ENCODE results near the gene CDC42EP4. TPM values are rescaled to one million over a fixed set of nuclear protein-coding genes. Genes with fewer than 3 reads are reported as not detected.

The CDC42EP4 gene
- total and polyA plus RNA-seq, 10 of the 15 experiments (the other 5 are each of a cell fraction or from before 2014, with no cell fraction given) = 0.05 to 7.1 (median 2.7) TPM

DNA sequence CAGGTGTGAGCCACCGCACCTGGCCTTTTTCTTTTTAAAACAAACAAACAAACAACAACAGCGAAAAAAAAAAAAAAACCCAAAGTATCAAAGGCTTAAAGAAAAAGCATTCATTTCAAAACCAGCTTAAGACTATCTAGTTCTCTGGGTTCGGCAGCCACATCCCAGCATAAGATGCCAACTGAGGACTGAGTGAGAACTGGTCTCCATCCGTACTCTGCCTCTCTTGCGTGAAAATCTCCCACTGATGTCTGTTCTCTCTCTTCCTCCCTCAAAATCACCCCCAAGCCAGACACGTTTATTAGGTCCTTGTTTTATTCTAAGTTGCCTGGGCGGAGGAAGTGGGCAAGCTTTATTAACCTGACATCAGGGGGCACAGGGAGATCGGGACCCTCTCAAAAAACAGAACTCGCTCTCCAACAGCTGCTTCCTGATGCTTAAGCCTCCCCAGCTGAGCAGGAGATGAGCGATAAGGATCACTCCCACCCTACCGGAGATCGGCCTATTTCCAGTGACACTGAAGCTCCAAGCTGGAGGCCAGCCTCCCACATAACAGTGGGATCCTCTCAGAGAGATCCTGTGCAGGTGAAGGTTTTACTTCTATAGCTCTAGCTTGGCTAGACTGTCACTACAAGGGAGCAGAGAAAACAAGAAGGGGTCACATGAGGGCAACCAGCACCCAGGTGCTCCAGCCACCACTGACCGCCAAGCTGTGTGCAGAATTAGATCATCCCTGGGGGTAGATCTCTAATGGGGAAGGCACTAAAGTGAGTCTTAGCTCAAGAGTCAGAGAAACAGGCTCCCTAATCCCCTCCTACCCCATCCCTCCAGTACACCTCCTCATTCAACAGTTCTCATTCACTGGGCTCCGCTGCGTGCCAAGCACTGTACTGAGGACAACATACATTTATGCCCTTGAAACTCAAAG, 13.6 kb downstream of the CDC42EP4 start (continued):
- TF ChIP-seq HDAC6 (IDR thresholded peaks at IDR 0.05; ENCODE audit: unreplicated experiment) (no peak), ZSCAN29 (IDR thresholded peaks at IDR 0.05) (no peak), GATAD2B (conservative IDR thresholded peaks at IDR 0.05; ENCODE audit: low read depth) (no peak), HCFC1 (IDR thresholded peaks at IDR 0.05; ENCODE audit: low read length) (no peak), LARP7 (IDR thresholded peaks at IDR 0.05) (no peak), EZH2 (IDR thresholded peaks at IDR 0.05; ENCODE audit: borderline replicate concordance, control insufficient read depth, low read depth, low read length) (no peak), IKZF1 (conservative IDR thresholded peaks at IDR 0.05) (peak; percentile 43; the same call in 1 of the 2 replicates), SMAD5 (IDR thresholded peaks at IDR 0.05; ENCODE audit: low read depth) (no peak), DPF2 (IDR thresholded peaks at IDR 0.05) (0 out of 2 replicates have a peak, but pooled peaks have one; percentile 15), SIX5 (IDR thresholded peaks at IDR 0.05; ENCODE audit: low read depth, low read length, severe bottlenecking) (no peak), CEBPB (IDR thresholded peaks at IDR 0.05; ENCODE audit: borderline replicate concordance in 1 of 2, low read depth in 2 of 2, low read length in 2 of 2) (no peak), BHLHE40 (IDR thresholded peaks at IDR 0.05; ENCODE audit: borderline replicate concordance in 1 of 2, low read depth in 2 of 2, low read length in 1 of 2) (0 out of 4 replicates have a peak, but pooled peaks have one; percentile 16 to 45), RAD51 (IDR thresholded peaks at IDR 0.05) (peak; percentile 53; the same call in 1 of the 2 replicates), BCL11A (IDR thresholded peaks at IDR 0.05; ENCODE audit: low read depth, low read length) (peak; percentile 19; the same call in 1 of the 2 replicates), FOS (IDR thresholded peaks at IDR 0.05; ENCODE audit: borderline replicate concordance, extremely low read depth, insufficient read length) (no peak)
- TF ChIP-seq, protein P1, sequence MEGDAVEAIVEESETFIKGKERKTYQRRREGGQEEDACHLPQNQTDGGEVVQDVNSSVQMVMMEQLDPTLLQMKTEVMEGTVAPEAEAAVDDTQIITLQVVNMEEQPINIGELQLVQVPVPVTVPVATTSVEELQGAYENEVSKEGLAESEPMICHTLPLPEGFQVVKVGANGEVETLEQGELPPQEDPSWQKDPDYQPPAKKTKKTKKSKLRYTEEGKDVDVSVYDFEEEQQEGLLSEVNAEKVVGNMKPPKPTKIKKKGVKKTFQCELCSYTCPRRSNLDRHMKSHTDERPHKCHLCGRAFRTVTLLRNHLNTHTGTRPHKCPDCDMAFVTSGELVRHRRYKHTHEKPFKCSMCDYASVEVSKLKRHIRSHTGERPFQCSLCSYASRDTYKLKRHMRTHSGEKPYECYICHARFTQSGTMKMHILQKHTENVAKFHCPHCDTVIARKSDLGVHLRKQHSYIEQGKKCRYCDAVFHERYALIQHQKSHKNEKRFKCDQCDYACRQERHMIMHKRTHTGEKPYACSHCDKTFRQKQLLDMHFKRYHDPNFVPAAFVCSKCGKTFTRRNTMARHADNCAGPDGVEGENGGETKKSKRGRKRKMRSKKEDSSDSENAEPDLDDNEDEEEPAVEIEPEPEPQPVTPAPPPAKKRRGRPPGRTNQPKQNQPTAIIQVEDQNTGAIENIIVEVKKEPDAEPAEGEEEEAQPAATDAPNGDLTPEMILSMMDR (IDR thresholded peaks at IDR 0.05 in 2 of 3, conservative IDR thresholded peaks at IDR 0.05 in 1 of 3; ENCODE audit: control insufficient read depth in 2 of 3, extremely low read depth in 1 of 3, insufficient read depth in 1 of 3, low read depth in 3 of 3, low read length in 3 of 3) = no peak
- TF ChIP-seq, protein P2, sequence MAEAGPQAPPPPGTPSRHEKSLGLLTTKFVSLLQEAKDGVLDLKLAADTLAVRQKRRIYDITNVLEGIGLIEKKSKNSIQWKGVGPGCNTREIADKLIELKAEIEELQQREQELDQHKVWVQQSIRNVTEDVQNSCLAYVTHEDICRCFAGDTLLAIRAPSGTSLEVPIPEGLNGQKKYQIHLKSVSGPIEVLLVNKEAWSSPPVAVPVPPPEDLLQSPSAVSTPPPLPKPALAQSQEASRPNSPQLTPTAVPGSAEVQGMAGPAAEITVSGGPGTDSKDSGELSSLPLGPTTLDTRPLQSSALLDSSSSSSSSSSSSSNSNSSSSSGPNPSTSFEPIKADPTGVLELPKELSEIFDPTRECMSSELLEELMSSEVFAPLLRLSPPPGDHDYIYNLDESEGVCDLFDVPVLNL (IDR thresholded peaks at IDR 0.05; ENCODE audit: low read depth, low read length) = no peak
- TF ChIP-seq, protein P3, sequence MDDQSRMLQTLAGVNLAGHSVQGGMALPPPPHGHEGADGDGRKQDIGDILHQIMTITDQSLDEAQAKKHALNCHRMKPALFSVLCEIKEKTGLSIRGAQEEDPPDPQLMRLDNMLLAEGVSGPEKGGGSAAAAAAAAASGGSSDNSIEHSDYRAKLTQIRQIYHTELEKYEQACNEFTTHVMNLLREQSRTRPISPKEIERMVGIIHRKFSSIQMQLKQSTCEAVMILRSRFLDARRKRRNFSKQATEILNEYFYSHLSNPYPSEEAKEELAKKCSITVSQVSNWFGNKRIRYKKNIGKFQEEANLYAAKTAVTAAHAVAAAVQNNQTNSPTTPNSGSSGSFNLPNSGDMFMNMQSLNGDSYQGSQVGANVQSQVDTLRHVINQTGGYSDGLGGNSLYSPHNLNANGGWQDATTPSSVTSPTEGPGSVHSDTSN (IDR thresholded peaks at IDR 0.05; ENCODE audit: insufficient replicate concordance, low read depth, low read length) = no peak

Data from GM12878 (cell line).